Measurements from ENCODE around the gene HDGFL3. TPM values are rescaled to one million over a fixed set of nuclear protein-coding genes. Genes with fewer than 3 reads are reported as not detected.

Gene HDGFL3
- total and polyA plus RNA-seq, 9 donors: 24.7 to 67.6 (median 52.6) TPM

DNA sequence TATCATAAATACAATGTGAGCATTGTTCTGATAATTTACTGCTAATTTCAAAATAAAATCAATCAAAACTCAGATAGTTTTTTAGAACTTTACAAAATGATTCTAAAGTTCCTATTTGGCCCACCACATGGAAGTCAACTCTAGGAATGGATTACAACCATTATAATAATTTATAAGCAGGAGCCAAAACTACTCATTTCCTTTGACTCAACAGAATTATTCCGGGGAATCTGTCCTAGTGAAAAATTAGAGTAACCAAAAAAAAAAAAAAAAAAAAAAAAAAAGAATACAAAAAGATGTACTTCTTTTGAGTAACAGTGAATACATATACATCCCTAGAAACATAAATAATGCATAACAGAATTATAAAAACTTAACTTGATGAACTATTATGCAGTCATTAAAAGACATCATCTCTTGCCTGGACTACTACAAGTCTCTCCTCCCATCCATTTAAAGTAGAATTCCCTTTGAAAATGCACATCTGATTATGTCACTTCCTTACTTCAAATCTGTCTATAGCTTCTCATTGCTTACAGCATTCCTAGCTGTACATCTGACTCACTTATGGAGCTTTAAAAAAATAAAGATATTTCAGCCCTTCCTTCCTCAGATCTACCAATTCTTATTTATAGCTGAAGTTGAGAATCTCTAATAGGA is 43.4 kb downstream of the HDGFL3 start:
- no peak for DNase-seq
- H3K36me3 ChIP-seq: no peaks in the 10 kb centered on the region
- intact Hi-C loops (cut with DNase I): no loop called here
- no peaks in the 10 kb centered on the region for H3K27me3 ChIP-seq
- H3K4me3 ChIP-seq: no peak overlapping the region
- no peak for TF ChIP-seq EP300 (IDR thresholded peaks at IDR 0.05)
- no peak for TF ChIP-seq POLR2A (IDR thresholded peaks at IDR 0.05)
- TF ChIP-seq, protein P1, sequence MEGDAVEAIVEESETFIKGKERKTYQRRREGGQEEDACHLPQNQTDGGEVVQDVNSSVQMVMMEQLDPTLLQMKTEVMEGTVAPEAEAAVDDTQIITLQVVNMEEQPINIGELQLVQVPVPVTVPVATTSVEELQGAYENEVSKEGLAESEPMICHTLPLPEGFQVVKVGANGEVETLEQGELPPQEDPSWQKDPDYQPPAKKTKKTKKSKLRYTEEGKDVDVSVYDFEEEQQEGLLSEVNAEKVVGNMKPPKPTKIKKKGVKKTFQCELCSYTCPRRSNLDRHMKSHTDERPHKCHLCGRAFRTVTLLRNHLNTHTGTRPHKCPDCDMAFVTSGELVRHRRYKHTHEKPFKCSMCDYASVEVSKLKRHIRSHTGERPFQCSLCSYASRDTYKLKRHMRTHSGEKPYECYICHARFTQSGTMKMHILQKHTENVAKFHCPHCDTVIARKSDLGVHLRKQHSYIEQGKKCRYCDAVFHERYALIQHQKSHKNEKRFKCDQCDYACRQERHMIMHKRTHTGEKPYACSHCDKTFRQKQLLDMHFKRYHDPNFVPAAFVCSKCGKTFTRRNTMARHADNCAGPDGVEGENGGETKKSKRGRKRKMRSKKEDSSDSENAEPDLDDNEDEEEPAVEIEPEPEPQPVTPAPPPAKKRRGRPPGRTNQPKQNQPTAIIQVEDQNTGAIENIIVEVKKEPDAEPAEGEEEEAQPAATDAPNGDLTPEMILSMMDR (IDR thresholded peaks at IDR 0.05): no peak
- H3K9me3 ChIP-seq: no peaks in the 10 kb centered on the region
- H3K4me1 ChIP-seq (ENCODE audit: insufficient read depth): no peaks in the 10 kb centered on the region
- 84 to 91% (median 87%) methylated on average over 1 of the region's 1 CpG for WGBS, 3 donors
- no peak overlapping the region for H3K27ac ChIP-seq

DNA sequence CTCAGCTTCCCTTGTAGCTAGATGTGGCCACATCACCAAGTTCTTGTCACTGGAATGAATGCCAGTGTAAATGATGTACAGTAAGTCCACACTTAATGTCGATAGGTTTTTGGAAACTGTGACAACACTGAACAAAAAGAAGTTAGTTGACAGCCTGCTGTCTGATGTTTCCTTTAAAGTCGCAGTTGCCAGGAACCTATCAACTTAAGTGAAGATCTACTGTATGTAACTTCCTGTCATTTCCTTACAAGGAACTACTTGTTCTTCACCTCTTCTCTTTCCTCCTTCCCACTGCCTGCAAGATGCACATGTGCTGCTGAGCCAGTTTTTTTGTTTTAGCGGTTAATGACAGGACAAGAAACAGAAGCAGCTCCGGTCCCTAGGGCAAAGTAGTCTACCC is 44.6 kb downstream of the HDGFL3 start:
- H3K36me3 ChIP-seq: no peaks in the 10 kb centered on the region

DNA sequence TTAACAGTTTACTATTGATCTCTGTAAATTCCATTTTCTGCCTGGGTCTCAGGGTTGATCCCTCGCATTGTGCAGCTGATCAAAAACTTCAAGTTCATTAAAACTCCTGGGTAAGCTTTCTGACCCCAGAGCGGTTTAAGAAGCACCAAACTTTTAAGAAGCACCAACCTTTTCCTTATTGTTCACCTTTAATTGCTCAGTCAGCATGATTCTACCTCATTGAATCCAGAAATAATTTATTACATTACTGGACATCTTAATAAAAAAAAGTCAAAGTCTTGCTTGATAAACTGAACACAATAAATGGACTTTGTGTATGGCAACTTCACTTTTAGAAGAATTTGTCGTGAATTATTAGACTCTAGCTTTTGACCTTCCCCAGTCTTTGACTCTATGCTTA is 46.9 kb downstream of the HDGFL3 start:
- 93 to 97% (median 97%) methylated on average over 3 of the region's 3 CpGs for WGBS, 3 donors
- intact Hi-C loops (cut with DNase I): no loop called here

More for the DNA sequence above, 44.6 kb downstream of the HDGFL3 start:
- H3K27ac ChIP-seq: no peak overlapping the region
- DNase-seq: no peak
- no peak overlapping the region for H3K4me3 ChIP-seq
- intact Hi-C loops (cut with DNase I): no loop called here
- H3K9me3 ChIP-seq: no peaks in the 10 kb centered on the region
- 91 to 95% (median 91%) methylated on average over 4 of the region's 4 CpGs for WGBS, 3 donors
- H3K27me3 ChIP-seq: no peaks in the 10 kb centered on the region
- H3K4me1 ChIP-seq (ENCODE audit: insufficient read depth): no peaks in the 10 kb centered on the region
- no peak for TF ChIP-seq POLR2A (IDR thresholded peaks at IDR 0.05)
- no peak for TF ChIP-seq EP300 (IDR thresholded peaks at IDR 0.05)
- TF ChIP-seq, protein P1 (IDR thresholded peaks at IDR 0.05): no peak

DNA sequence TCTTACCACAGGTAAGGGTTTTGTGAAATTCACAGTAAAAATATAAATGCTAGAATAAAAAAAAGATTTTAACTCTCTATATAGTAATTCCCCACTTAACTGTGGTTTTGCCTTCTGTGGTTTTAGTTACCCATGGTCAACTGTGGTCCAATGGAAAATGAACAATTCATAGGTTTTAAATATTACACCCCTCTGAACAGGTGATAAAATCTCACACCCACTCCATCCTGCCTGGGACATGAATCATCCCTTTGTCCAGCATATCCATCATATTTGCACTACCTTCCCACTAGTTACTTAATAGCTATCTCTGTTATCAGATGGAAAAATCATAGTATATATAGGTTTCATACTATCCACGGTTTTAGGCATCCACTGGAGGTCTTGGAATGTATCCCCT is 49.2 kb downstream of the HDGFL3 start:
- Histone ChIP-seq H3K9me3 (no peaks in the 10 kb centered on the region), H3K4me1 (ENCODE audit: insufficient read depth) (no peaks in the 10 kb centered on the region), H3K4me3 (no peak overlapping the region), H3K27me3 (no peaks in the 10 kb centered on the region), H3K36me3 (no peaks in the 10 kb centered on the region), H3K27ac (no peak overlapping the region)
- intact Hi-C loops (cut with DNase I): no loop called here
- TF ChIP-seq POLR2A (IDR thresholded peaks at IDR 0.05) (no peak), EP300 (IDR thresholded peaks at IDR 0.05) (no peak)
- TF ChIP-seq, protein P1 (IDR thresholded peaks at IDR 0.05): no peak
- WGBS, 3 donors: 74 to 92% (median 88%) methylated on average over 1 of the region's 1 CpG
- no peak for DNase-seq

More for the DNA sequence above, 46.9 kb downstream of the HDGFL3 start:
- H3K4me3 ChIP-seq: no peak overlapping the region
- DNase-seq: no peak
- H3K27me3 ChIP-seq: no peaks in the 10 kb centered on the region
- no peaks in the 10 kb centered on the region for H3K9me3 ChIP-seq
- H3K27ac ChIP-seq: no peak overlapping the region
- TF ChIP-seq EP300 (IDR thresholded peaks at IDR 0.05) (no peak), POLR2A (IDR thresholded peaks at IDR 0.05) (no peak)
- TF ChIP-seq, protein P1 (IDR thresholded peaks at IDR 0.05): no peak
- H3K36me3 ChIP-seq: no peaks in the 10 kb centered on the region
- H3K4me1 ChIP-seq (ENCODE audit: insufficient read depth): no peaks in the 10 kb centered on the region

Data from ovary (tissue), 9 donors.